ENCODE data around the gene DOP1A.
"Not testable (repeated sequence)": the region's sequence is repeated elsewhere in the genome, so short reads cannot be mapped to it uniquely, and the experiment has no call there.

DOP1A gene

DNA sequence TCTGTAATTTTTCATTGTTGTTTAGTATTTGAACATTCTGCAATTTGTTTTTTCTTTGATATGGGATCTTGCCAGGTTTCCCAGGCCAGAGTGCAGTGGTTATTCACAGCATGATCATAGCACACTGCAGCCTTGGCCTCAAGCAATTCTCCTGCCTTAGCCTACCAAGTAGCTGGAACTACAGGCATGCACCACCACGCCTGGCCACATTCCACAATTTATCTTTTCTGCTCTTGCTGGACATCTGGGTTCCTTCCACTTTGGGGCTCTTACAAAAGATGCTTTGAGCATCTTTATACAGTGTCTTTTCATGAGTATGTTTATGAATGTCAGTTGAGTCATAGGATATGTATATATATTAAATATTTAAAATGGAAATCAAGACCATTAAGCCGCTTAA, 83.6 kb downstream of the DOP1A start:
- no peak for DNase-seq (ENCODE audit: low read depth)

DNA sequence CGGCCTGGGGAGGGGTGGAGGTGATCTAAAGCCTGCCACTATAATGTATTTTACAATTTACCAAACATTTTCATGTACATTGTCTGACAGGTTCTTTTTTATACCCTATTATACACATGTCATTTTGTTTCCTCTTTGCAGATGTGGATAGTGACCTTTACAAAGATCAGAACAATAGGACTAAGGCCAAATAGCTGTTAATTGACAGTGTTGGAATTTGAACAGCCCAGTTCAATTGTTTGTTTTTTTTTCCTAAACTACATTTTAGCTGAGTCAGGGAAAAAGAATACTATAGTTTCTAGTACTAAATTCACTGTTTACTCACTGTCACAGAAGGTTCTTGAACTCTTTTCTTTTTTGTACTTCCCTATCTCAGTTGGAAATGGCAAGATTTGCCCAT, 85.4 kb downstream of the DOP1A start:
- no peak for DNase-seq (ENCODE audit: low read depth)

- no peak for DNase-seq (ENCODE audit: low read depth)
These were observed 86.5 kb downstream of the DOP1A start for GRCh38 chr6:83153883-83154521.

- no peak for DNase-seq (ENCODE audit: low read depth)
These were observed 88.3 kb downstream of the DOP1A start for GRCh38 chr6:83155794-83156193.

DNA sequence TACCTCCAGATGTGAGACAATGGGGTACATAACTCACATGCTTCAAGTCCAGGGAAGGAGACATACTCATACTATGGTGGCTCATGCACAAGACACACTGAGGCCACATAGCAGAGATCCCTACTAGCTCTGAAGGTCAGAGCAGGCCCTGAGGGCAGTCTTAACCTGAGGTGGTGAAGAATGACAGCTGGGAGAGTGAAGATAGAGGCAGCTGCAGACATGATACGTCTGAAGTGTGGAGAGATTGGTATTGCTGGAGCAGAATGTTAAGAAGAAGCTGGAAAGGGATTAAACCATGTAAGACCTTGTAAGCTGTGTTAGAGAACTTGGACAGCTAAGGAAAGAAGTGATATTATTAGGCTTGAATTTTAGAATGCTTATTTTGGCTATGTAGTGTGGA, 92.7 kb downstream of the DOP1A start:
- no peak for DNase-seq (ENCODE audit: low read depth)

DNA sequence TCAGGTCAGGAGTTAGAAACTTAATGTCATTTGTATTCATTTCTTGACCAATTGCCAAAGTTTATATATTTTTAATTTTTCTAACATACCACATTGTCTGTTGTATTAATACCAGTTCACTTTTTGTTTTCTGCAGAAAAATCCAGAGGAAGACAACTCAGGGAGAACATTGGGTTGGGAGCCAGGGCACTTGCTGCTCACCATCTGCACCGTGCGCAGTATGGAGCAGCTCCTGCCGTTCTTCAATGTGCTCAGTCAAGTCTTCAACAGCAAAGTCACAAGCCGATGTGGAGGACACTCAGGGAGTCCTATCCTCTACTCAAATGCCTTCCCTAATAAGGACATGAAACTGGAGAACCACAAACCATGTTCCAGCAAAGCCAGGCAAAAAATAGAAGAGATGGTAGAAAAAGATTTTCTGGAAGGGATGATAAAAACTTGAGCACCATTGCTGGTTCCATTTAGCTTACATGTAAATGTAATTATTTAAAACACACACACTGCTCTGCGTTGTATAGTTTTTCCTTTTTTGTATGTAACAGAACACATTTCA, 100.3 kb downstream of the DOP1A start:
- no peak for DNase-seq (ENCODE audit: low read depth)

- no peak for DNase-seq (ENCODE audit: low read depth)
These were observed 101.1 kb downstream of the DOP1A start for GRCh38 chr6:83168556-83168955.

GRCh38 chr6:83169106-83169505, 101.6 kb downstream of the DOP1A start:
- no peak for DNase-seq (ENCODE audit: low read depth)

GRCh38 chr6:83169511-83169910, 102.0 kb downstream of the DOP1A start:
- no peak for DNase-seq (ENCODE audit: low read depth)

- no peak for DNase-seq (ENCODE audit: low read depth)
These were observed 108.8 kb downstream of the DOP1A start for GRCh38 chr6:83176246-83176645.

DNA sequence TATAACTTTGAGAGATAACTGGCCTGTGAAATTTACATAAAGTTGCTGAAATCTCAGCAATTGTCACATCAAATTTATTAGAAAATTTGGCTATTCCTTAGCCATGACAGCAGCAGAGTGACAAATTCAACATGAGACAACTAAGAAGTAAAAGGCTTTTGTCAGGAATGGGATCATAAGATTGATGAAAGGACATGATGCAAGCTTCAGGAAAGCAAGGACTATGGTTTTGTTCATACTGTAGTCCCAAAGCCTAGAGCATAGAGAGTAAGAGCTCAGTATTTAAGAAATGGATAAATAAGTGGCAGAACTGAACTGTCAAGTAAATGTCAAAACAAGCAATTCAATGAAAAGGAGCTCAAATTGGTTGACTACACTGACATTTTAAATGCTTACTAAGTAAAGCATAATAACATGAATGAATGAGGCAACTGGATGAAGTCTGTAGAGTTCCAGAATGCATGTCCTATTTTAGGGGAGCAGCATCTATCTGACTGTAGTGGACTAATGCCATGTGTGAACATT, 113.0 kb downstream of the DOP1A start:
- DNase-seq (ENCODE audit: low read depth), result no peak

GRCh38 chr6:83182114-83182513, 114.6 kb downstream of the DOP1A start:
- DNase-seq (ENCODE audit: low read depth), result no peak

DNA sequence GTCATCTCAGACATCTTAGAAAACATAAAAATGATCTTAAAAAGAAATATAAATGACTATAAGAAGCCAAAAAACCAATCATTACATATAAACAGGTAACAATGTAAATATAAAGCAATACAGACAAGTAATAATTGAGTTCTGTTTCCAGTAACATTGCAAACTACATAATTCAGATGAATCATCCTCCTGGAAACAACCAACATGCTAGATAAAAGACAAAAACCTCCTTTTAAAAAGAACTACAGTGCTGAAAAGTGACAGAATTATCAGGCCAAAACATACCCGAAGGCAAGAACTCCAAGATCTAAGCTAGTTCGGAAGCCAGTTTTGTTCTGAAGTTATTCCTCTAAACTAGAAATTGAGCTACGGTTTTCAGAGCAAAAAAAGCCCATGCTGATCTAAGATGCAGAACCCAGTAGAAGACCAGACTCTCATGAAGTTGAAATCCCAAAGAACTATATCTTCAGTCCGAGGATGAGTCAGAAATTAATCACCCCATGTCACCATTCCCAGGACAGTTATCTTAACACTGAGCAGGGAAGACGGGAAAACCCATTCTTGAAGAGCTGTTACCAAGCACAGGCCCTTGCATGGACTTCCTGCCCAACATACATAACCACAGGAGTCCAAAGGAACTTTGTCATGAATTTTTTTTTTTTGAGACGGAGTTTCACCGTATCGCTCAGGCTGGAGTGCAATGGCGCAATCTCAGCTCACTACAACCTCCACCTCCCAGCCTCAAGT, 115.8 kb downstream of the DOP1A start:
- peak; percentile 71 for DNase-seq (ENCODE audit: low read depth)

DNA sequence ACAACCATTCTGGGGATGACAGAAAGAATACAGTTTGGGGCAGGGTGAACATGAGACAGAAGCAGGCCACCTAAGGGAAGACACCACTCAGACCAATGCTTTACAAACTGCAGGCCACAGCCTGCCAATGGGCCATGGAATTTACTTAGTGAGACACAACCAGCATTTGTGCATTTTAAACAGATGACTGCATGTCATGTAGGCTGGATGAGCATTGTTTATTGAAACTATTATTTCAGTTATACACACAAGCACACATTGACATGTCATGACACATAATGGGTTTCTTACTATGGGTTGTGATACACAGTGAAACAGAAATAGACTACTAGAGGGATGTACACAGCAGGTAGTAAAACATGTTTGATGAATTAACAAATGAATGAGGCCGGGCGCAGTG, 117.6 kb downstream of the DOP1A start:
- DNase-seq (ENCODE audit: low read depth), result no peak

GRCh38 chr6:83188501-83188900, 121.0 kb downstream of the DOP1A start:
- no peak for DNase-seq (ENCODE audit: low read depth)

DNA sequence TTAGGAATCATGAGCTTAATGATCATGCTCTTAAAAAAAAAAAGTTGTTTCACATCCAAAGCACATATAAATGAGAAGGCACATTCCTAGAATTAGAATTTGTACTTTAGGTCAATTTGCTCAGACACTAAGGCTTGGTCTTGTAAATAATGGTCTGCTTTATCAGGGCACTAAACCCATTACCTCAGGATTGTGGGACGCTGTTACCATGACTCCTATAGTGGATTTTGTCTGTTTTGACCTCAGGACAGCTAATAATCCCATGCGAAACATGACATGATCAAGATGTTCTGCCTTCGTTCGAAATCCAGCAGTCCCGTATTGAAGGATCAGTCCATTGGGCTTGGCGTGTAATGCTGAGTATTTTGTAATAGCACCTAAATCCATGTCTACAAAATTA, 123.2 kb downstream of the DOP1A start:
- no peak for DNase-seq (ENCODE audit: low read depth)

DNA sequence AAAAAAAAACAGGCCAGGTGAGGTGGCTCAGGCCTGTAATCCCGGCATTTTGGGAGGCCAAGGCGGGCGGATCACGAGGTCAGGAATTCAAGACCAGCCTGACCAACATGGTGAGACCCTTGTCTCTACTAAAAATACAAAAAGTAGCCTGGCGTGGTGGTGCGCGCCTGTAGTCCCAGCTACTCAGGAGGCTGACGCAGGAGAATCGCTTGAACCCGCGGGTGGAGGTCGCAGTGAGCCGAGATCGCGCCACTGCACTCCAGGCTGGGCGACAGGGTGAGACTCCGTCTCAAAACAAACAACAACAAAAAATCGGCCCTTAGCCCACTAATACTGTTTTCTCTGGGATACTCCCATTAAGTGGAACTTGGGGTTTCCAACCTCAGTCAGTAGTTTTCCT, 124.5 kb downstream of the DOP1A start:
- DNase-seq (ENCODE audit: low read depth), result not testable (repeated sequence)

GRCh38 chr6:83192456-83192855, 125.0 kb downstream of the DOP1A start:
- DNase-seq (ENCODE audit: low read depth), result no peak

DNA sequence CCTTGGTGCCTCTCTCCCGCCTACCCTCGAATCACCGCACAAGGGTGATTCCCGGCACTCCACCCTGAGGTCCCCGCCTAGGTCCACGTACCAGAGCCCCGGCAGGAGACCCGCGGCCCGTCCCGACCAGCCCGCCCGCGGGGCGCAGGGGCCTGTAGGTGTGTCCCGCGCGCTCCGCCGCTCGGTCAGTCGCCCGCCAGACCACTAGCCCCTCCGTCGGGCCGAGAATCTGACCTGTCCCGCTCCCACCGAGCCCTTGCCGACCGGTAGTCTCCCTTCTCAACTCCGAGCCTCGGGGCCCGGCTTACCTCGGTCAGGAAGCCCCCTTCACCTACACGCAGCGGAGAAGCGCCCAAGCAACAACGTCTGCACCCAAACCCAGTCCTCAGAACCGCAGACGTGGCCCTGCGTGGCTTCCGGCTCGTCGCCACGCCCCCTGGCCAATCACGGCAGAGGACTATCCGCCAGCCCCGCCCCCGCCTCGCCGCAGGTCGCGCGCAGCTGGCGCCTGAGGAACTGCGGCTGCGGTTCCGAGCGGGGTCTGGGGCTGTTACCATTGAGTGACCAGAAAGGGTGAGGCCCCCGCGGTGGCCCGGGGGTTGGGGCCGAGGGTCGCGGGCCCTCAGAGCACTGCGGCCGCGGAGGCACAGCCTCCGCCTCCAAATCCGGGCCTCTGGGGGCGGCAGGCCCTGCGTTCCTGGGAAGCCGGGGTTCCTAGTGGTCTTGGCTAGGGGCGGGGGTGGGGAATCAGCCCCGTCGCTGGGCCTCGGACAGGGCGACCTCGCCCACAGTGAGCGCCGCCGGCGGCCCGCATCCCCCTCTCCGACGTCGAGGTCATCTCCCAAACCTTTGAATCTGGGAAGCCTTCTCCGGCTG, 125.6 kb downstream of the DOP1A start, which contains the start of the genes PGM3 and RWDD2A:
Gene PGM3, minus strand, starts transcription at position 395 of the 876 bp plus-strand sequence. CDS start 2,253 bp downstream, outside the sequence.
Gene RWDD2A, plus strand, starts transcription at position 487 of the 876 bp plus-strand sequence. CDS start 1,095 bp downstream, outside the sequence.
- peak; percentile 85 for DNase-seq (ENCODE audit: low read depth)

- peak; percentile 21 for DNase-seq (ENCODE audit: low read depth)
These were observed 126.5 kb downstream of the DOP1A start for GRCh38 chr6:83193747-83194566.

Measured in fibroblast of gingiva (primary cell).